Caco-2 (cell line): Measurements from ENCODE around the gene AP4S1. TPM values are rescaled to one million over a fixed set of nuclear protein-coding genes. Genes with fewer than 3 reads are reported as not detected.

Experiments used
- BruUV-seq: library from RNA; stranded (reverse); fragments of 400-500 nt; replicated peaks from 2 replicates; lab custom pipeline; 2021; lab: Mats Ljungman, UMichigan
- CTCF ChIA-PET: fragments of 300-600 bp; sonication (Branson Sonifier 250); formaldehyde crosslinking; loops from one replicate; lab custom pipeline; 2022; ENCODE audit warnings: antibody characterized with exemption; lab: Charles Lee
- POLR2A ChIA-PET: fragments of 300-600 bp; sonication (Branson Sonifier 250); formaldehyde crosslinking; loops from one replicate; lab custom pipeline; 2022; ENCODE audit warnings: antibody characterized with exemption; lab: Charles Lee
- DNase-seq, 2 experiments: peaks; one replicate each; pipeline versions ENCODE4 v3.0.0 to v3.0.0-alpha.2; 2020 to 2022
- H3K27me3 ChIP-seq: replicated peaks from 2 replicates; pipeline ENCODE4 v1.6.0; 2011; ENCODE audit warnings: low read length; ENCODE audit not compliant: control insufficient read depth, insufficient read depth
- H3K36me3 ChIP-seq: 2 replicates; pipeline ENCODE4 v1.5.1; 2011; ENCODE audit warnings: low read length; ENCODE audit not compliant: control insufficient read depth, insufficient read depth
- H3K4me1 ChIP-seq: fragments of 250-450 bp; sonication (Bioruptor Pico); 2 replicates; pipeline ENCODE4 v1.5.1; 2020; ENCODE audit warnings: mild to moderate bottlenecking
- H3K4me3 ChIP-seq: 2 replicates; pipeline ENCODE4 v1.5.1; 2011; ENCODE audit warnings: low read depth, mild to moderate bottlenecking, control low read depth, low read length
- H3K9me3 ChIP-seq: fragments of 250-450 bp; sonication (Bioruptor Pico); 2 replicates; pipeline ENCODE4 v1.5.1; 2020; ENCODE audit warnings: mild to moderate bottlenecking, moderate library complexity
- H3K27ac Mint-ChIP-seq: one replicate; pipeline ENCODE4 v1.8.0; 2022; ENCODE audit warnings: mixed read lengths; ENCODE audit not compliant: unreplicated experiment
- H3K27me3 Mint-ChIP-seq: one replicate; pipeline ENCODE4 v1.8.0; 2022; ENCODE audit warnings: mixed read lengths; ENCODE audit not compliant: insufficient read depth, unreplicated experiment
- H3K36me3 Mint-ChIP-seq: one replicate; pipeline ENCODE4 v1.8.0; 2022; ENCODE audit warnings: mild to moderate bottlenecking, mixed read lengths; ENCODE audit not compliant: insufficient read depth, unreplicated experiment
- H3K4me1 Mint-ChIP-seq: one replicate; pipeline ENCODE4 v1.8.0; 2022; ENCODE audit warnings: low read depth, mixed read lengths; ENCODE audit not compliant: unreplicated experiment
- H3K4me3 Mint-ChIP-seq: one replicate; pipeline ENCODE4 v1.8.0; 2022; ENCODE audit warnings: mild to moderate bottlenecking, moderate library complexity, mixed read lengths; ENCODE audit not compliant: unreplicated experiment
- H3K9me3 Mint-ChIP-seq: one replicate; pipeline ENCODE4 v1.8.0; 2022; ENCODE audit warnings: mixed read lengths; ENCODE audit not compliant: unreplicated experiment
- intact Hi-C: fragments of 100-400 bp; cut with micrococcal nuclease; formaldehyde crosslinking; loops from one replicate; pipeline ENCODE4 v1.10.0; 2022; ENCODE audit not compliant: unreplicated experiment
- total RNA-seq: library from RNA; stranded (reverse); gene quantifications from 2 replicates; pipeline ENCODE4 v1.2.3, GENCODE V29; 2022
- TF ChIP-seq, protein P1 (sequence below), 2 experiments: fragments of 200-600 bp in 1 of 2; IDR thresholded peaks; 1 replicate in 1 of 2; 2 replicates in 1 of 2; pipeline versions ENCODE4 v1.5.1 to v1.8.0; 2011 to 2022; ENCODE audit warnings: antibody characterized with exemption in 1 of 2, control low read depth in 1 of 2, inconsistent platforms in 1 of 2, low read depth in 1 of 2, low read length in 1 of 2, mild to moderate bottlenecking in 1 of 2, moderate library complexity in 1 of 2; ENCODE audit not compliant: insufficient read depth in 1 of 2, severe bottlenecking in 1 of 2, unreplicated experiment in 1 of 2

Gene AP4S1
- total RNA-seq, 1 experiment from 2014 or later, result 13.2 TPM

DNA sequence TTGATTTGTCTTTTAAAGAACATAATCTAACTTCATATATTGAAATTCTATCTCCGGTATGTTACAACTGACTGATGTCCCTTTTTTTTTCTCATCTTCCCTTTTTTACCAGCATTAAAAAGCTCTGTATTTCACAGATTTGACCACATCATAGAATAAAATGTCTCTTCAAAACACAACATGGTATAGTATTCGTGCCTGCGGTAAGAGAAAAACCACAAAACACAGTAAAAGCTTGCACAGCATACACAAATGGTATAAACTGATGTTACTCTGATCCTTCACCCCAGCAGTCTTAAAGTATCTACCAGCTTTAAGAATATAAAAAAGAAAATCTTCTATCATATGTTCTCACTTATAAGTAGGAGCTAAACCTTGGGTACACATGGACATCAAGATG lies 98.7 kb downstream of the AP4S1 start:
- no peak for DNase-seq
- peaks cover 61% of the 10 kb centered on the region for H3K36me3 Mint-ChIP-seq

DNA sequence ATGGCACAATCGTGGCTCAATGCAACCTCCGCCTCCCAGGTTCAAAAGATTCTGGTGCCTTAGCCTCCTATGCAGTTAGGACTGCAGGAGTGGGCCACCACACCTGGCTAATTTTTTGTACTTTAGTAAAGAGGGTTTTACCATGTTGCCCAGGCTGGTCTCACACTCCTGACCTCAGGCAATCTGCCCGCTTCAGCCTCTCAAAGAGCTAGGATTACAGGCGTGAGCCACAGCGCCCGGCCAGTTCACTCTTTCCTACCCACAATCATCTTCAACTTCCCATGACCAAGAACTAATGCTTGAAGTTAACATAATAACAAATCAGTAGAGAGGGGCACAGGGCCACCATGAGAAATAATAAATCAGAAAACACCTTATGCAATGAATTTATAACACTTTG lies 99.8 kb downstream of the AP4S1 start:
- POLR2A ChIA-PET, result no interaction called here
- Histone ChIP-seq H3K9me3 (no peaks in the 10 kb centered on the region), H3K4me3 (no peak overlapping the region), H3K4me1 (no peaks in the 10 kb centered on the region), H3K36me3 (peaks cover 3% of the 10 kb centered on the region), H3K27me3 (no peaks in the 10 kb centered on the region)
- Mint-ChIP-seq H3K4me1 (no peaks in the 10 kb centered on the region), H3K4me3 (no peak overlapping the region), H3K36me3 (peaks cover 52% of the 10 kb centered on the region), H3K27me3 (no peaks in the 10 kb centered on the region), H3K27ac (no peak overlapping the region), H3K9me3 (no peaks in the 10 kb centered on the region)
- no TSS peak for BruUV-seq
- TF ChIP-seq, protein P1, sequence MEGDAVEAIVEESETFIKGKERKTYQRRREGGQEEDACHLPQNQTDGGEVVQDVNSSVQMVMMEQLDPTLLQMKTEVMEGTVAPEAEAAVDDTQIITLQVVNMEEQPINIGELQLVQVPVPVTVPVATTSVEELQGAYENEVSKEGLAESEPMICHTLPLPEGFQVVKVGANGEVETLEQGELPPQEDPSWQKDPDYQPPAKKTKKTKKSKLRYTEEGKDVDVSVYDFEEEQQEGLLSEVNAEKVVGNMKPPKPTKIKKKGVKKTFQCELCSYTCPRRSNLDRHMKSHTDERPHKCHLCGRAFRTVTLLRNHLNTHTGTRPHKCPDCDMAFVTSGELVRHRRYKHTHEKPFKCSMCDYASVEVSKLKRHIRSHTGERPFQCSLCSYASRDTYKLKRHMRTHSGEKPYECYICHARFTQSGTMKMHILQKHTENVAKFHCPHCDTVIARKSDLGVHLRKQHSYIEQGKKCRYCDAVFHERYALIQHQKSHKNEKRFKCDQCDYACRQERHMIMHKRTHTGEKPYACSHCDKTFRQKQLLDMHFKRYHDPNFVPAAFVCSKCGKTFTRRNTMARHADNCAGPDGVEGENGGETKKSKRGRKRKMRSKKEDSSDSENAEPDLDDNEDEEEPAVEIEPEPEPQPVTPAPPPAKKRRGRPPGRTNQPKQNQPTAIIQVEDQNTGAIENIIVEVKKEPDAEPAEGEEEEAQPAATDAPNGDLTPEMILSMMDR (IDR thresholded peaks at IDR 0.05; ENCODE audit: insufficient read depth in 1 of 2, low read depth in 1 of 2, low read length in 1 of 2, severe bottlenecking in 1 of 2, unreplicated experiment in 1 of 2), result no peak
- intact Hi-C loops, result loop anchor here (5.0 kb wide), 1 partner anchor 232 kb away; no protein-coding TSS in a partner anchor
- no peak for DNase-seq
- CTCF ChIA-PET, result no interaction called here

More for the DNA sequence above, 98.7 kb downstream of the AP4S1 start:
- H3K4me1 Mint-ChIP-seq, result no peaks in the 10 kb centered on the region
- H3K9me3 ChIP-seq, result no peaks in the 10 kb centered on the region
- no TSS peak for BruUV-seq
- no peaks in the 10 kb centered on the region for H3K4me1 ChIP-seq
- H3K36me3 ChIP-seq, result peaks cover 3% of the 10 kb centered on the region
- TF ChIP-seq, protein P1 (IDR thresholded peaks at IDR 0.05; ENCODE audit: insufficient read depth in 1 of 2, low read depth in 1 of 2, low read length in 1 of 2, severe bottlenecking in 1 of 2, unreplicated experiment in 1 of 2), result no peak
- H3K4me3 Mint-ChIP-seq, result no peak overlapping the region
- intact Hi-C loops, result no loop called here
- CTCF ChIA-PET, result no interaction called here
- H3K4me3 ChIP-seq, result no peak overlapping the region
- H3K27ac Mint-ChIP-seq, result no peak overlapping the region
- H3K27me3 ChIP-seq, result no peaks in the 10 kb centered on the region
- H3K9me3 Mint-ChIP-seq, result no peaks in the 10 kb centered on the region
- H3K27me3 Mint-ChIP-seq, result no peaks in the 10 kb centered on the region
- POLR2A ChIA-PET, result no interaction called here

DNA sequence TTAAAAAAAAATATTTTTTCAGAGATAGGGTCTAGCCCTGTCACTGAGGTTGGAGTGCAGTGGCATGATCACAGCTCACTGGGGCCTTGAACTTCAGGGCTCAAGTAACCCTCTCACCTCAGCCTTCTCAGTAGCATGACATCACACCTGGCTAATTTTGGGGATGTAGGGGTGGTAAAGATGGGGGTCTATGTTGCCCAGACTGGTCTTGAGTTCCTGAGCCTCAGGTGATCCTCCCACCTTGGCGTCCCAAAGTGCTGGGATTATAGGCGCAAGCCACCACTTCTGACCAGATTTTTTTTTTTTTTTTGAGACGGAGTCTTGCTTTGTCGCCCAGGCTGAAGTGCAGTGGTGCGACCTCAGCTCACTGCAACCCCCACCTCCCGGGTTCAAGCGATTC lies 101.2 kb downstream of the AP4S1 start:
- Mint-ChIP-seq H3K27ac (no peak overlapping the region), H3K4me3 (no peak overlapping the region), H3K4me1 (no peaks in the 10 kb centered on the region), H3K9me3 (no peaks in the 10 kb centered on the region), H3K36me3 (peaks cover 57% of the 10 kb centered on the region), H3K27me3 (no peaks in the 10 kb centered on the region)
- ChIA-PET POLR2A (no interaction called here), CTCF (no interaction called here)
- no TSS peak for BruUV-seq
- intact Hi-C loops, result loop anchor here (5.0 kb wide), 1 partner anchor 231 kb away; no protein-coding TSS in a partner anchor
- TF ChIP-seq, protein P1 (IDR thresholded peaks at IDR 0.05; ENCODE audit: insufficient read depth in 1 of 2, low read depth in 1 of 2, low read length in 1 of 2, severe bottlenecking in 1 of 2, unreplicated experiment in 1 of 2), result no peak
- no peak for DNase-seq
- Histone ChIP-seq H3K4me1 (no peaks in the 10 kb centered on the region), H3K4me3 (no peak overlapping the region), H3K27me3 (no peaks in the 10 kb centered on the region), H3K36me3 (peaks cover 3% of the 10 kb centered on the region), H3K9me3 (no peaks in the 10 kb centered on the region)
